A549 (cell line): Measurements from ENCODE around the gene PIGB.

Experiments
- CEBPB ChIP-seq, 2 experiments: fragments of >200 bp in 1 of 2; sonication (Bioruptor Twin) in 1 of 2; formaldehyde crosslinking in 1 of 2; IDR thresholded peaks; 2 replicates each; pipeline ENCODE4 v1.6.1; 2012 to 2016
- EHMT2 ChIP-seq: fragments of 200-600 bp; sonication (generic); IDR thresholded peaks from 2 replicates; pipeline ENCODE4 v1.6.1; 2016; ENCODE audit warnings: antibody characterized with exemption, low read depth, mild to moderate bottlenecking, moderate library complexity
- EP300 ChIP-seq, 2 experiments: fragments of >200 bp; sonication (Bioruptor Twin); formaldehyde crosslinking; IDR thresholded peaks; 2 replicates in 1 of 2; 3 replicates in 1 of 2; pipeline ENCODE4 v1.6.1; 2016 to 2017
- MAFK ChIP-seq: fragments of 450-650 bp; IDR thresholded peaks from 2 replicates; pipeline ENCODE4 v1.6.1; 2014; ENCODE audit not compliant: partially characterized antibody
- MAZ ChIP-seq: fragments of 150-350 bp; IDR thresholded peaks from 2 replicates; pipeline ENCODE4 v1.6.1; 2014; ENCODE audit warnings: antibody characterized with exemption, low read depth, low read length, borderline replicate concordance
- POLR2A ChIP-seq: IDR thresholded peaks from 2 replicates; pipeline ENCODE4 v1.6.1; 2012; ENCODE audit warnings: mild to moderate bottlenecking, low read length
- TF ChIP-seq, protein P1 (sequence below): fragments of >200 bp; sonication (Bioruptor Twin); formaldehyde crosslinking; IDR thresholded peaks from 3 replicates; pipeline ENCODE4 v1.5.1; 2016

- TF ChIP-seq MAZ (no peak), EHMT2 (no peak), CEBPB (IDR thresholded peaks at IDR 0.05) (no peak), POLR2A (no peak), EP300 (IDR thresholded peaks at IDR 0.05) (no peak), MAFK (no peak)
- TF ChIP-seq, protein P1, sequence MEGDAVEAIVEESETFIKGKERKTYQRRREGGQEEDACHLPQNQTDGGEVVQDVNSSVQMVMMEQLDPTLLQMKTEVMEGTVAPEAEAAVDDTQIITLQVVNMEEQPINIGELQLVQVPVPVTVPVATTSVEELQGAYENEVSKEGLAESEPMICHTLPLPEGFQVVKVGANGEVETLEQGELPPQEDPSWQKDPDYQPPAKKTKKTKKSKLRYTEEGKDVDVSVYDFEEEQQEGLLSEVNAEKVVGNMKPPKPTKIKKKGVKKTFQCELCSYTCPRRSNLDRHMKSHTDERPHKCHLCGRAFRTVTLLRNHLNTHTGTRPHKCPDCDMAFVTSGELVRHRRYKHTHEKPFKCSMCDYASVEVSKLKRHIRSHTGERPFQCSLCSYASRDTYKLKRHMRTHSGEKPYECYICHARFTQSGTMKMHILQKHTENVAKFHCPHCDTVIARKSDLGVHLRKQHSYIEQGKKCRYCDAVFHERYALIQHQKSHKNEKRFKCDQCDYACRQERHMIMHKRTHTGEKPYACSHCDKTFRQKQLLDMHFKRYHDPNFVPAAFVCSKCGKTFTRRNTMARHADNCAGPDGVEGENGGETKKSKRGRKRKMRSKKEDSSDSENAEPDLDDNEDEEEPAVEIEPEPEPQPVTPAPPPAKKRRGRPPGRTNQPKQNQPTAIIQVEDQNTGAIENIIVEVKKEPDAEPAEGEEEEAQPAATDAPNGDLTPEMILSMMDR: no peak
Measured at GRCh38 chr15:55279100-55279745, 39.8 kb upstream of the PIGB start.
